GM12878 (cell line): ENCODE results near the gene IL23R. TPM values are rescaled to one million over a fixed set of nuclear protein-coding genes. Genes with fewer than 3 reads are reported as not detected.

Experiments
- ATAC-seq: fragments of 200-7000 bp; cut with Tn5 transposase; 3 replicates; pipeline ENCODE4 v1.9.1; 2020; ENCODE audit warnings: mild to moderate bottlenecking, moderate library complexity
- BruUV-seq: library from RNA; stranded (reverse); fragments of 400-500 nt; replicated peaks from 2 replicates; lab custom pipeline; 2021; lab: Mats Ljungman, UMichigan
- CTCF ChIA-PET: fragments of 300-600 bp; sonication (Branson Sonifier 250); formaldehyde crosslinking; extraction: SDS; loops from one replicate; lab custom pipeline; 2021; ENCODE audit warnings: inconsistent platforms; lab: Yijun Ruan, JAX
- POLR2A ChIA-PET: fragments of 350-600 bp; formaldehyde crosslinking; extraction: SDS; loops from one replicate; lab custom pipeline; 2021; ENCODE audit warnings: inconsistent platforms; lab: Charles Lee
- RAD21 ChIA-PET: fragments of 300-600 bp; sonication (Branson Sonifier 250); formaldehyde crosslinking; loops from one replicate; lab custom pipeline; 2023; ENCODE audit warnings: antibody characterized with exemption; ENCODE audit not compliant: unreplicated experiment; lab: Charles Lee
- SMC1A ChIA-PET: fragments of 300-600 bp; sonication (Branson Sonifier 250); formaldehyde crosslinking; loops from one replicate; lab custom pipeline; 2023; ENCODE audit not compliant: unreplicated experiment, uncharacterized antibody; lab: Charles Lee
- DNase-seq: peaks from one replicate; pipeline ENCODE4 v3.0.0-alpha.2; 2011; ENCODE audit warnings: low read depth, low spot score
- FAIRE-seq: peaks from 3 replicates; lab custom pipeline; 2011; peaks lifted over from hg19 to GRCh38; lab: Jason Lieb, UNC
- H2AFZ ChIP-seq: 2 replicates; pipeline ENCODE4 v1.6.0; 2011; ENCODE audit warnings: low read depth, low read length, control low read depth; ENCODE audit not compliant: control insufficient read depth
- H3K27ac ChIP-seq: 2 replicates; pipeline ENCODE4 v1.5.1; 2011; ENCODE audit warnings: control low read depth; ENCODE audit not compliant: control insufficient read depth, insufficient read depth
- H3K27me3 ChIP-seq, 2 experiments: replicated peaks in 1 of 2; 2 replicates each; pipeline versions ENCODE4 v1.6.0 to v1.6.1; 2011; ENCODE audit warnings: low read length in 1 of 2; ENCODE audit not compliant: control insufficient read depth in 2 of 2, insufficient read depth in 2 of 2
- H3K36me3 ChIP-seq, 2 experiments: 2 replicates each; pipeline ENCODE4 v1.5.1; 2011; ENCODE audit warnings: low read length in 1 of 2; ENCODE audit not compliant: control insufficient read depth in 2 of 2, insufficient read depth in 2 of 2
- H3K4me1 ChIP-seq: 2 replicates; pipeline ENCODE4 v1.6.1; 2011; ENCODE audit warnings: mild to moderate bottlenecking, low read length, moderate library complexity, mixed read lengths; ENCODE audit not compliant: control insufficient read depth, insufficient read depth
- H3K4me2 ChIP-seq: 2 replicates; pipeline ENCODE4 v1.6.0; 2011; ENCODE audit warnings: control low read depth; ENCODE audit not compliant: control insufficient read depth, insufficient read depth
- H3K4me3 ChIP-seq: fragments of 200-600 bp; sonication (generic); 2 replicates; pipeline ENCODE4 v1.5.1; 2016
- H3K79me2 ChIP-seq: 2 replicates; pipeline ENCODE4 v1.6.0; 2011; ENCODE audit warnings: low read length; ENCODE audit not compliant: control insufficient read depth, insufficient read depth
- H3K9ac ChIP-seq: 2 replicates; pipeline ENCODE4 v1.8.0; 2011; ENCODE audit warnings: low read length, control low read depth, mixed read lengths; ENCODE audit not compliant: control insufficient read depth, insufficient read depth
- H3K9me3 ChIP-seq: replicated peaks from 3 replicates; pipeline ENCODE4 v1.5.1; 2011; ENCODE audit warnings: mild to moderate bottlenecking, low read length; ENCODE audit not compliant: control insufficient read depth, insufficient read depth
- H4K20me1 ChIP-seq: 2 replicates; pipeline ENCODE4 v1.6.0; 2011; ENCODE audit not compliant: control insufficient read depth, insufficient read depth
- ATF2 ChIP-seq: IDR thresholded peaks from 2 replicates; pipeline ENCODE4 v1.6.1; 2012; ENCODE audit warnings: low read length, inconsistent platforms
- HCFC1 ChIP-seq: fragments of 150-350 bp; IDR thresholded peaks from 2 replicates; pipeline ENCODE4 v1.6.1; 2014; ENCODE audit warnings: low read length
- HDAC6 ChIP-seq: fragments of 200-600 bp; sonication (generic); IDR thresholded peaks from one replicate; pipeline ENCODE4 v1.8.0; 2017; ENCODE audit warnings: antibody characterized with exemption; ENCODE audit not compliant: unreplicated experiment
- IKZF1 ChIP-seq: fragments of 450-650 bp; conservative IDR thresholded peaks from 2 replicates; pipeline ENCODE4 v1.6.1; 2017; ENCODE audit warnings: antibody characterized with exemption, mild to moderate bottlenecking
- IRF5 ChIP-seq: fragments of 450-650 bp; IDR thresholded peaks from 2 replicates; pipeline ENCODE4 v1.6.1; 2017; ENCODE audit warnings: borderline replicate concordance
- PAX5 ChIP-seq: IDR thresholded peaks from 2 replicates; pipeline ENCODE4 v1.6.1; 2011; ENCODE audit warnings: low read depth, low read length, borderline replicate concordance
- POU2F2 ChIP-seq: IDR thresholded peaks from 3 replicates; pipeline ENCODE4 v1.6.1; 2011; ENCODE audit warnings: low read depth, mild to moderate bottlenecking, low read length, borderline replicate concordance
- RAD21 ChIP-seq: IDR thresholded peaks from 2 replicates; pipeline ENCODE4 v1.6.1; 2011; ENCODE audit warnings: mild to moderate bottlenecking, low read depth, low read length, moderate library complexity; ENCODE audit not compliant: insufficient read depth
- RUNX3 ChIP-seq: IDR thresholded peaks from 2 replicates; pipeline ENCODE4 v1.6.1; 2012; ENCODE audit warnings: low read length, inconsistent platforms
- TCF7 ChIP-seq: IDR thresholded peaks from 2 replicates; pipeline ENCODE4 v1.6.1; 2014; ENCODE audit warnings: antibody characterized with exemption, borderline replicate concordance
- ZNF217 ChIP-seq: fragments of 450-650 bp; IDR thresholded peaks from 2 replicates; pipeline ENCODE4 v1.6.1; 2017; ENCODE audit warnings: antibody characterized with exemption, mild to moderate bottlenecking
- ZNF622 ChIP-seq: fragments of 450-650 bp; IDR thresholded peaks from 2 replicates; pipeline ENCODE4 v1.6.1; 2017; ENCODE audit warnings: mild to moderate bottlenecking, inconsistent platforms
- ZSCAN29 ChIP-seq: fragments of 450-650 bp; IDR thresholded peaks from 2 replicates; pipeline ENCODE4 v1.6.1; 2017; ENCODE audit warnings: mild to moderate bottlenecking, moderate library complexity
- WGBS: methylation state at CpG from one replicate; pipeline ENCODE4 v1.1.6; 2016; ENCODE audit warnings: low lambda C conversion rate; ENCODE audit not compliant: insufficient replicate concordance, insufficient coverage; ENCODE audit errors: missing lambda C conversion rate; 5-methylcytosine and 5-hydroxymethylcytosine counted together
- in situ Hi-C: fragments of 300-500 bp; cut with MboI; formaldehyde crosslinking; loops from 9 replicates; pipeline ENCODE4 v1.14.3; 2018; ENCODE audit warnings: mixed read lengths
- intact Hi-C: fragments of 100-400 bp; cut with micrococcal nuclease; formaldehyde crosslinking; loops from one replicate; pipeline ENCODE4 v1.14.2; 2022; ENCODE audit not compliant: unreplicated experiment
- polyA plus RNA-seq, 11 experiments: library from polyadenylated mRNA; depleted of rRNA in 4 of 11; unstranded in 6 of 11; stranded (reverse) in 5 of 11; fragments of >200 nt; fragmentation: Nextera tagmentation in 4 of 11; fragmentation: Illumina TruSeq in 1 of 11; extraction: Ambion mirVana in 4 of 11; extraction: Trizol in 1 of 11; gene quantifications; 1 replicate in 1 of 11; 2 replicates in 10 of 11; pipeline versions ENCODE4 v1.2.1 to v1.2.3, GENCODE V29; 2011 to 2016; ENCODE audit warnings: inconsistent platforms in 2 of 11, missing spikeins in 2 of 11, low read depth in 1 of 11
- total RNA-seq, 4 experiments: library from RNA; depleted of rRNA in 3 of 4; stranded (reverse); fragments of >200 nt in 3 of 4; fragmentation: Illumina TruSeq in 1 of 4; extraction: Trizol in 1 of 4; gene quantifications; 2 replicates each; pipeline versions ENCODE4 v1.2.1 to v1.2.3, GENCODE V29; 2013 to 2021
- TF ChIP-seq, protein P1 (sequence below): fragments of 450-650 bp; IDR thresholded peaks from 2 replicates; pipeline ENCODE4 v1.6.1; 2016; ENCODE audit warnings: mild to moderate bottlenecking
- TF ChIP-seq, protein P2 (sequence below): IDR thresholded peaks from 2 replicates; pipeline ENCODE4 v1.6.1; 2012; ENCODE audit warnings: improper control_type of control experiment, low read depth, low read length; ENCODE audit not compliant: insufficient replicate concordance

Gene IL23R
- total and polyA plus RNA-seq, 10 of the 15 experiments (the other 5 are each of a cell fraction or from before 2014, with no cell fraction given) = 0.16 to 6.4 (median 0.59) TPM

DNA sequence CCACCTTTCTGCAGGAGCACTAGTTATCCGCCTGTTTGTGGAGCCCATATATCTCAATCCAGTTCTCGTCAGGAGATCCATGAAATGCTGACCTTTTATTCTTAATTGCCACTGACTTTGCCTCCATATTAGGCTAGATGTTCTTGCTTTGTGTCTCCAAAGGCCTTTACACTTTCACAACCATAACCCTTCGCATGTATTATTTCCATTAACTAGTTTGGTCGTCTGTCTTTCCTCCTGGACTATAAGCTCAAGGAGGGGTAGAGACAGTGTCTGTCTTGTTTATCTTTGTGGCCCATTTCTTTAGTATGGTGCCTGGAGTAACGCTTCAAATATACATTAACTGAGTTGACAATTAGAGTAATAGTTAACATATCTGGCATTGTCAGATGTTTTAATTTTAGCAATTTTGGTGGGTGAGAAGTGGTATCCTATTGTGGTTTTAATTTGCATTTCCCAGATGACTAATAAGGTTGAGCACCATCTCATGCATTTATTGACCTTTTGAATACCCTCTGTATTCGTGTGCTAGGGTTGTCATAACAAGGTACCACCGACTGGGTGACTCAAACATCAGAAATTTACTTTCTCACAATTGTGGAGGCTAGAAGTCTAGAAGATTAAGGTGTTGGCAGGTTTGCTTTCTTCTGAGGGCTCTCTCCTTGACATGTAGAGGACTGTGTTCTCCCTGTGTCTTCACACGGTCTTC is 119.7 kb downstream of the IL23R start:
- H3K4me3 ChIP-seq = no peak overlapping the region
- RAD21 ChIA-PET = no interaction called here
- H3K4me1 ChIP-seq = peaks cover 2% of the 10 kb centered on the region; the same call in 1 of the 2 replicates
- ATAC-seq (peak; percentile 69), DNase-seq (peak; percentile 20), FAIRE-seq (no peak)
- H2AFZ ChIP-seq = no peak overlapping the region
- no peaks in the 10 kb centered on the region for H3K79me2 ChIP-seq
- H3K4me2 ChIP-seq = no peak overlapping the region
- H3K27ac ChIP-seq = no peak overlapping the region
- peaks cover 0 to 2% of the 10 kb centered on the region in 2 experiments; a peak in 2 of 4 replicates for H3K27me3 ChIP-seq
- CTCF ChIA-PET = no interaction called here
- POLR2A ChIA-PET = no interaction called here
- no peaks in the 10 kb centered on the region for H3K36me3 ChIP-seq
- WGBS = 44% methylated on average over 8 of the region's 8 CpGs
- intact Hi-C loops = no loop called here
- in situ Hi-C loops = no loop called here
- H4K20me1 ChIP-seq = no peaks in the 10 kb centered on the region
- SMC1A ChIA-PET = no interaction called here
- no TSS peak for BruUV-seq
- H3K9ac ChIP-seq = no peak overlapping the region
- H3K9me3 ChIP-seq = no peaks in the 10 kb centered on the region; the same call in 2 of the 3 replicates
- no peak for TF ChIP-seq IRF5
- TF ChIP-seq ATF2 = peak; percentile 64
- no peak for TF ChIP-seq TCF7
- TF ChIP-seq HCFC1 = no peak
- peak; percentile 81 for TF ChIP-seq ZNF217
- TF ChIP-seq HDAC6 = no peak
- TF ChIP-seq RAD21 = peak; percentile 51; the same call in 1 of the 2 replicates
- peak; percentile 65; the same call in 1 of the 2 replicates for TF ChIP-seq PAX5
- TF ChIP-seq, protein P1, sequence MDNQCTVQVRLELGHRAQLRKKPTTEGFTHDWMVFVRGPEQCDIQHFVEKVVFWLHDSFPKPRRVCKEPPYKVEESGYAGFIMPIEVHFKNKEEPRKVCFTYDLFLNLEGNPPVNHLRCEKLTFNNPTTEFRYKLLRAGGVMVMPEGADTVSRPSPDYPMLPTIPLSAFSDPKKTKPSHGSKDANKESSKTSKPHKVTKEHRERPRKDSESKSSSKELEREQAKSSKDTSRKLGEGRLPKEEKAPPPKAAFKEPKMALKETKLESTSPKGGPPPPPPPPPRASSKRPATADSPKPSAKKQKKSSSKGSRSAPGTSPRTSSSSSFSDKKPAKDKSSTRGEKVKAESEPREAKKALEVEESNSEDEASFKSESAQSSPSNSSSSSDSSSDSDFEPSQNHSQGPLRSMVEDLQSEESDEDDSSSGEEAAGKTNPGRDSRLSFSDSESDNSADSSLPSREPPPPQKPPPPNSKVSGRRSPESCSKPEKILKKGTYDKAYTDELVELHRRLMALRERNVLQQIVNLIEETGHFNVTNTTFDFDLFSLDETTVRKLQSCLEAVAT = no peak
- no peak for TF ChIP-seq IKZF1
- TF ChIP-seq POU2F2 = peak; percentile 80; the same call in 2 of the 3 replicates
- TF ChIP-seq ZSCAN29 = no peak
- TF ChIP-seq RUNX3 = peak; percentile 79
- TF ChIP-seq, protein P2, sequence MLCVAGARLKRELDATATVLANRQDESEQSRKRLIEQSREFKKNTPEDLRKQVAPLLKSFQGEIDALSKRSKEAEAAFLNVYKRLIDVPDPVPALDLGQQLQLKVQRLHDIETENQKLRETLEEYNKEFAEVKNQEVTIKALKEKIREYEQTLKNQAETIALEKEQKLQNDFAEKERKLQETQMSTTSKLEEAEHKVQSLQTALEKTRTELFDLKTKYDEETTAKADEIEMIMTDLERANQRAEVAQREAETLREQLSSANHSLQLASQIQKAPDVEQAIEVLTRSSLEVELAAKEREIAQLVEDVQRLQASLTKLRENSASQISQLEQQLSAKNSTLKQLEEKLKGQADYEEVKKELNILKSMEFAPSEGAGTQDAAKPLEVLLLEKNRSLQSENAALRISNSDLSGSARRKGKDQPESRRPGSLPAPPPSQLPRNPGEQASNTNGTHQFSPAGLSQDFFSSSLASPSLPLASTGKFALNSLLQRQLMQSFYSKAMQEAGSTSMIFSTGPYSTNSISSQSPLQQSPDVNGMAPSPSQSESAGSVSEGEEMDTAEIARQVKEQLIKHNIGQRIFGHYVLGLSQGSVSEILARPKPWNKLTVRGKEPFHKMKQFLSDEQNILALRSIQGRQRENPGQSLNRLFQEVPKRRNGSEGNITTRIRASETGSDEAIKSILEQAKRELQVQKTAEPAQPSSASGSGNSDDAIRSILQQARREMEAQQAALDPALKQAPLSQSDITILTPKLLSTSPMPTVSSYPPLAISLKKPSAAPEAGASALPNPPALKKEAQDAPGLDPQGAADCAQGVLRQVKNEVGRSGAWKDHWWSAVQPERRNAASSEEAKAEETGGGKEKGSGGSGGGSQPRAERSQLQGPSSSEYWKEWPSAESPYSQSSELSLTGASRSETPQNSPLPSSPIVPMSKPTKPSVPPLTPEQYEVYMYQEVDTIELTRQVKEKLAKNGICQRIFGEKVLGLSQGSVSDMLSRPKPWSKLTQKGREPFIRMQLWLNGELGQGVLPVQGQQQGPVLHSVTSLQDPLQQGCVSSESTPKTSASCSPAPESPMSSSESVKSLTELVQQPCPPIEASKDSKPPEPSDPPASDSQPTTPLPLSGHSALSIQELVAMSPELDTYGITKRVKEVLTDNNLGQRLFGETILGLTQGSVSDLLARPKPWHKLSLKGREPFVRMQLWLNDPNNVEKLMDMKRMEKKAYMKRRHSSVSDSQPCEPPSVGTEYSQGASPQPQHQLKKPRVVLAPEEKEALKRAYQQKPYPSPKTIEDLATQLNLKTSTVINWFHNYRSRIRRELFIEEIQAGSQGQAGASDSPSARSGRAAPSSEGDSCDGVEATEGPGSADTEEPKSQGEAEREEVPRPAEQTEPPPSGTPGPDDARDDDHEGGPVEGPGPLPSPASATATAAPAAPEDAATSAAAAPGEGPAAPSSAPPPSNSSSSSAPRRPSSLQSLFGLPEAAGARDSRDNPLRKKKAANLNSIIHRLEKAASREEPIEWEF = no peak
- no peak for TF ChIP-seq ZNF622
